HG03108 (cell line): ENCODE measurements around the gene MMP24.
"Not testable (repeated sequence)": the region's sequence is repeated elsewhere in the genome, so short reads cannot be mapped to it uniquely, and the experiment has no call there.

Experiments used
- ATAC-seq: cut with Tn5 transposase; IDR thresholded peaks from one replicate; pipeline ENCODE4 v1.9.1; 2021; ENCODE audit warnings: moderate library complexity; ENCODE audit not compliant: unreplicated experiment

MMP24 gene

GRCh38 chr20:35305682-35306556 is 79.4 kb downstream of the MMP24 start:
- ATAC-seq = no peak

- ATAC-seq = no peak
These were observed 80.5 kb downstream of the MMP24 start for GRCh38 chr20:35306931-35307517.

- no peak for ATAC-seq
These were observed 81.5 kb downstream of the MMP24 start for GRCh38 chr20:35307666-35308653.

DNA sequence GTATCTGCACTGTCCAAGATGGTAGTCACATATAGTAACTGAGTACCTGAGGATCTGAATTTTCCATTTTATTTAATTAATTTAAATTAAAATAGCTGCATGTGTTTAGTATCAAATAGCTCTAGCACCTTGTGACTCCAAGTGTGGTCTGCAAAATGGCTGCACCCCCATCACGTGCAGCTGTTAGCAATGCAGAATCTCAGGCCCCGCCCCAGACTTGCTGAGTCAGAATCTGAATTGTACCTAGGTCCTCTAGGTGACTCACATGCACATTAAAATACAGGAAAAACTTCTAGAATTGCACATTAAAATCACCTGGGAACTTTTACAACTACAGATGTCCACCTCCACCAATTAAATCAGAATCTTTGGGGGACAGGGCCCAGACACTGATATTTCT is 84.9 kb downstream of the MMP24 start:
- no peak for ATAC-seq

GRCh38 chr20:35311822-35312221 is 85.3 kb downstream of the MMP24 start:
- no peak for ATAC-seq

- ATAC-seq = no peak
These were observed 85.8 kb downstream of the MMP24 start for GRCh38 chr20:35312318-35312717.

GRCh38 chr20:35314816-35315631 is 88.5 kb downstream of the MMP24 start:
- no peak for ATAC-seq

GRCh38 chr20:35315632-35316020 is 89.1 kb downstream of the MMP24 start:
- ATAC-seq = not testable (repeated sequence)

DNA sequence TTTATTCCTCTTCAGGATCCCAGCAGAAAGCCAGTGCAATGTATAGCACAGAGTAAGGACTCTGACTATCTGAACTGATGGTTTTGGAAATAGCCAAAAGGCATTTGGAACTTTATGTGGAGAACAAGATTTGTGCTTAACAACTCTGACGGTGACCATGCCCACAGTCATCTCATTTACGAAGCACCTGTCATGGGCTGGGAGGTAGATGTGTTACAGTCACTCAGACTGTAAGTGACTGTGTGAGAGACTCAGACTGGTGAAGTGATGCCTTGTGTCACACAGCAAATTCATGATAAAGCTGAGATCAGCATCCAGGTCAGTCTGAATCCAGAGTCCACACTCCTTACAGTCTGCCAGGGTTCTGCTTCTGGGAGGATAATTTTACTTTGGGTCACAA is 89.6 kb downstream of the MMP24 start:
- no peak for ATAC-seq

- no peak for ATAC-seq
These were observed 91.1 kb downstream of the MMP24 start for GRCh38 chr20:35317416-35318210.

DNA sequence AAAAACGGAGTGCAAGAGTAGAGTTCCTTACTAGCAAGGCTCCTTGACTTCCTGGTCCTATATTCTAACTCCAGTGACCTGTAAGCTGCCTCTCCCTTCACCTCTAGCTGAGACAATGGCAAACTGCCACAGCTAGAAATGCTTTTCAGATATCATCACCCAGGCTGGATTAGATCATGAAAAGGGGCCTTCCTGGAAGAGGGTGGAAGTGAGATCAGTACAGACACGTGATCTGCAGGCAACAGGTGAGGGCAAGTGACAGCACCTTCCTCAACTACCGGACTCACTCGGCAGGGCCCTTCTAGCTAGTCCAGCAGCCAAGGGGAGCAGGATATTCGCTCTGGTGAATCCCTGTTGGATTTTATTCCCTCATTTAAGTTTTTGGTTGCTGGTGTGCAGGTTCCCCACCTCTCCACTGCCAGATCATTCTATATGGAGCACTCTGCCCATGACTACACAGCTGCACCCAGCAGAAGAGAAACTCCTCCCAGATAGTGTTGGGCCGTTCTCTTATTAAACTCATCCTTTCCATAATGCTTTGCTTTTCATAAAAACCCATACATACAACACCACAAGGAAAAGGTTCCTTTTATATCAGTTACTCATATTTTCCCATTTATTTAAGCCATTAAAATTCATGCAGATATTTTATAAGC is 92.1 kb downstream of the MMP24 start:
- no peak for ATAC-seq

DNA sequence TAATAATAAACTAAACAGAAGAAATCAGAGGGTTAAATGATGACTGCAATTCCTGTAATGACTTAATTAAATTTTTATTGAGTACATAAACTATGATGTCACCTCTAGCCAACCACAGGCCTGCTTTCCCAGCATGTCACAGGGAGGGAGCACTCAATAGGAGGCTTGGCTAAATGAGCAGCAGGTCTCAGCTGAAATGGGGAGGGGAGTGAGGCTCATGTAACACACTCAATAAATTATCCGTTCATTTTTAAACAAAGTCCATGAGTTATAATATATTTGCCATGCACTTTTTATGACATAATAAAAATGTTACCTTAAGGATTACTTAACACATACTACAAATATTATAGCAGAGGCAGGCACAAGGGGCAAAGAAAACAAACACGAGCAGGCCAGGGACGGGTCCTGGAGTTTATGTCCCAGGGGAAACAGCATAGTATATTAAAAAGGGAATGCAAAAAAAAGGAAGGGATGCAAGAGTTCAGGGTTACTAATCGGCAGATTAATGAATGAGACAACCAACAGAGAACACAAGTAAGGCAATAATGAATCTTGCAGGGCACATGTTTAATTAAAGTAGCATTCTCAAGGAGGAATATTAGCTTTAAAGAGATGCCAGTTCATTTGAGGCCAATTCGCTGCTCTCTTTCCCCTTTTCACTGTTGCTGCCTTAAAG is 92.8 kb downstream of the MMP24 start:
- ATAC-seq = no peak

GRCh38 chr20:35319871-35320197 is 93.3 kb downstream of the MMP24 start:
- no peak for ATAC-seq

GRCh38 chr20:35320396-35321126 is 94.1 kb downstream of the MMP24 start:
- no peak for ATAC-seq

DNA sequence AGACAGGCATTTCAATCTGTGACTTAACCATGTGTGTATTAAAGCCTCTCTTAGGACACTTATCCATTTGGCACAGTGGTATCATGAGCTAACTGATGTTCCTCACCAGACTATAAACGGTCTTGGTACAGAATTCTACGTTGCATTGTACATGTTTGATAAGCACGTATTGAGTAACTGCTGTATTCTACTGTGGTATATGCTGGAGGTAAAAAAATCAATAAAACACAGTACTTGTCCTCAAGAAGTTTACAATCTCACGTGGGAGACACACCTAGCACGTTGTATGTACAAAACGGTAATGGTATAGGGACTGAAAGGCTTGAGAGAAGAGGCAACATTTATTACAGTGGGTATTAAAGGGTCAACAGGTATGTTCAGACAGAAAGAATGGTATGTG is 98.9 kb downstream of the MMP24 start:
- no peak for ATAC-seq

DNA sequence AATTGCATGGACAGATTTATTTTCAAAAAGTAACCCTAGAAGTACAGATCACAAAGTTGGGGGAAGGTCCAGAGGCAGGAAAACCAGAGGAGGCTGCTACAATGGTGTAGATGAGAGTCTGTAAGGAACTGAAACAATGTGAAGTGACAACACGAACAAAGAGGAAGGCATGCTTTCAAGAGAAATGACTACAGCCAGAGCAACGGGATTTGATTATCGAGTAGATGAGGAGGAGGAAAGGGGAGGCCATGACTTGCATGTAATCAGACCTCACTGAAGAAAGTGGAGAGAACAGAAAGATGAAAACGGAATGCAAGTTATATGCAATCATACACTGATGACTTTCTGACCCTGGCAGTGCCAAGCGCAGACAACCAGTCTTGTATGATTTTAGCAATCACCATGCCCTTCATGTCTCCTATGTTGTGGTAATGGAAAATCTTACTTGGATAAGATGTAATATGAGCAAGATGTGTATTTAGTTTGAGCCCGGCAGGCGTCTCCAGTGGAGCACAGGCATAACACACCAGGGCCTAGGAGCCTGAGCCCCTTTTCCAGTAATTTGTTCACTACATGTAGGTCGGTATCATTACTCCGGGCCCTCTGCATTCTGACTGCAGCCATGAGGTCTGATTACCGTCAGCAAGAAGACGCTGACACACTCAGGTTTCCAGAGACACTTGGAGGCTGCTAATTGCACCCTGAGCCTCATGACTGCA is 99.7 kb downstream of the MMP24 start:
- no peak for ATAC-seq
